ENCODE measurements around the gene KRTAP5-5. TPM values are rescaled to one million over a fixed set of nuclear protein-coding genes. Genes with fewer than 3 reads are reported as not detected.
"Not testable (repeated sequence)": the region's sequence is repeated elsewhere in the genome, so short reads cannot be mapped to it uniquely, and the experiment has no call there.

Gene KRTAP5-5
- total RNA-seq, 4 donors from 2014 or later: 2.5 TPM; not detected in 3

DNA sequence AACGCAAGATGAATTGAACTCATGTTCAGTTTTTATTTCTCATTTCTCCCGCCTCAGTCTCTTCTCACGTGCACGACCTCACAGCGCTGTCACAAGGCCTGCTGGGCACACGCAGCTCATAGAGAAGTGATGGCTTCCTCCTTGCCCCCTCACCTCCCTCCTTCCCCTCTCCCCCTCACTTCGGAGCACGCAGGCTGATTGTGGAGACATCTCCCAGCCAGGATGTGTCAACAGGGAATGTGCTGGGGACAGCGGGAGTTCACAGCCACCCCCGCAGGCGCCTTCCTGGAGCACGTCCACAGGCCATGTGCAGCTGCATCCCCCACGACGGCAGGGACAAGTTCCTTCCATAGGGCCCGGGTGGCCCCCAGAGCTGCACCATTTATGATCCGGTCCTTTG, 38.3 kb downstream of the KRTAP5-5 start:
- TF ChIP-seq POLR2A (IDR thresholded peaks at IDR 0.05): no peak
- TF ChIP-seq, protein P1, sequence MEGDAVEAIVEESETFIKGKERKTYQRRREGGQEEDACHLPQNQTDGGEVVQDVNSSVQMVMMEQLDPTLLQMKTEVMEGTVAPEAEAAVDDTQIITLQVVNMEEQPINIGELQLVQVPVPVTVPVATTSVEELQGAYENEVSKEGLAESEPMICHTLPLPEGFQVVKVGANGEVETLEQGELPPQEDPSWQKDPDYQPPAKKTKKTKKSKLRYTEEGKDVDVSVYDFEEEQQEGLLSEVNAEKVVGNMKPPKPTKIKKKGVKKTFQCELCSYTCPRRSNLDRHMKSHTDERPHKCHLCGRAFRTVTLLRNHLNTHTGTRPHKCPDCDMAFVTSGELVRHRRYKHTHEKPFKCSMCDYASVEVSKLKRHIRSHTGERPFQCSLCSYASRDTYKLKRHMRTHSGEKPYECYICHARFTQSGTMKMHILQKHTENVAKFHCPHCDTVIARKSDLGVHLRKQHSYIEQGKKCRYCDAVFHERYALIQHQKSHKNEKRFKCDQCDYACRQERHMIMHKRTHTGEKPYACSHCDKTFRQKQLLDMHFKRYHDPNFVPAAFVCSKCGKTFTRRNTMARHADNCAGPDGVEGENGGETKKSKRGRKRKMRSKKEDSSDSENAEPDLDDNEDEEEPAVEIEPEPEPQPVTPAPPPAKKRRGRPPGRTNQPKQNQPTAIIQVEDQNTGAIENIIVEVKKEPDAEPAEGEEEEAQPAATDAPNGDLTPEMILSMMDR (IDR thresholded peaks at IDR 0.05): no peak
- 48 to 51% methylated on average over 11 to 16 of the region's 16 CpGs for WGBS, 2 donors
- DNase-seq (ENCODE audit: low spot score in 2 of 2): peak in 1 of 2 donors; percentile 77
- no peak overlapping the region for H3K4me3 ChIP-seq (ENCODE audit: low read depth, poor library complexity, severe bottlenecking)
- intact Hi-C loops (cut with DNase I; ENCODE audit: low total_unique reads): loop anchor here (2.0 kb wide), 1 partner anchor 17 kb away; no protein-coding TSS in a partner anchor

DNA sequence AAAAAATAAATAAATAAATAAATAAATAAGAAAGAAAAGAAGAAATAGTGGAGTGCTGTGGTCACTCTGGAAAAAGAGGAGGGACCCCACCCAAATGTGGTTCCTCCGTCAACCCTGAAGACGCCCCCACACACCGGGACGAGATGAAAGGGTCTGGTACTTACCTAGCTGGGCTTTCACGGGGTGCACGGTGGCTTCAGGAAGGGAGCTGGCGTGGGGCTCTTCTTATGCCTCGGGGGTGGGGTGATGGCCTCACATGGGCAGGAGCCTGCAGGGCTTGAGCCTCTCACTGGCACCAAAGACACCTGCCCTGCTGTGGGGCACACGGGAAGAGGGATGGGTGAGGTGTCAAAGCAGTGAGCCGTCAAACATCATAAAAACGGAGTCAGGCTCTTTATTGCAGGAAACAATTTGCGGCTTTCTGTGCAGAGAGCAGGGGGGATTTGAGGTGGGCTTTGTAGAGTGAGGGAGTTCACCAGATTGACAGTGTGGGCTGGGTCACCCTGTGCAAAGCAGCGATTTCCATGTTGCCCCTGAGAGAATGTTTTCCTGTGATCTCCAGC, 39.4 kb downstream of the KRTAP5-5 start:
- intact Hi-C loops (cut with DNase I; ENCODE audit: low total_unique reads): no loop called here
- peak in 1 of 2 donors; percentile 73 for DNase-seq (ENCODE audit: low spot score in 2 of 2)
- no peak overlapping the region for H3K4me3 ChIP-seq (ENCODE audit: low read depth, poor library complexity, severe bottlenecking)
- TF ChIP-seq POLR2A (IDR thresholded peaks at IDR 0.05): no peak
- TF ChIP-seq, protein P1 (IDR thresholded peaks at IDR 0.05): no peak
- 53 to 66% methylated on average over 13 of the region's 13 CpGs for WGBS, 2 donors

DNA sequence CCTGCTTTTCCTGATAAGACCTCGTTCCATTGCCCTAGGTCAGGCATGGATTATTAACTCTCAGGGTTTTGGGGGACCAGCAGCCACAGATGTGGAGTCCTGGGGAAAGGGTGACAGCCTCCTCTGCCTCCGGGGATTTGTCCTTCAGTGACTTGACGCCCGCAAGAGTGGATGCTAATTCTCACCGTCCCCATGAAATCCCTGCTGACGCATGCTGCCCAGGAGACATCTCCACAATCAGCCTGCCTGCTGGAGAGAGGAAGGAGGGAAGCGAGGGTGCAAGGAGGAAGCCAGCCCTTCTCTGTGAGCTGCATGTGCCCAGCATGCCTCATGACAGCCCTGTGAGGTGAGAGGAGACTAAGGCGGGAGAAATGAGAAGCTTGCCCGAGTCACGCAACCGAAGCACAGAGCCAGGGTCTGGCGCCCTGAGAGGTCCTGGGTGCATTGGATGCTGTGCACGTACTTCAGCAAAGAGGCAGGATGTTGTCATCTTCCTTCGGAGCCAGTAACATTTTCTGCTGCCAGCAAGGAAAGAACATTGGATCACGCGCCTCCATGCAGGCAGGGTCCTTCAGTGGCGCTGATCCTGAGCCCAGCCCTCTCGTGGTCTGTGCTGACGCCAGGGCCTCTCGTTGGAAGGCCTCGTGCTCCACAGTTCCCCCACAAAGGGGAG, 40.1 kb downstream of the KRTAP5-5 start:
- 50 to 54% methylated on average over 21 of the region's 21 CpGs for WGBS, 2 donors
- DNase-seq (ENCODE audit: low spot score in 2 of 2): peak in 1 of 2 donors; percentile 78
- no peak overlapping the region for H3K4me3 ChIP-seq (ENCODE audit: low read depth, poor library complexity, severe bottlenecking)
- TF ChIP-seq POLR2A (IDR thresholded peaks at IDR 0.05): no peak
- TF ChIP-seq, protein P1 (IDR thresholded peaks at IDR 0.05): no peak
- intact Hi-C loops (cut with DNase I; ENCODE audit: low total_unique reads): no loop called here

DNA sequence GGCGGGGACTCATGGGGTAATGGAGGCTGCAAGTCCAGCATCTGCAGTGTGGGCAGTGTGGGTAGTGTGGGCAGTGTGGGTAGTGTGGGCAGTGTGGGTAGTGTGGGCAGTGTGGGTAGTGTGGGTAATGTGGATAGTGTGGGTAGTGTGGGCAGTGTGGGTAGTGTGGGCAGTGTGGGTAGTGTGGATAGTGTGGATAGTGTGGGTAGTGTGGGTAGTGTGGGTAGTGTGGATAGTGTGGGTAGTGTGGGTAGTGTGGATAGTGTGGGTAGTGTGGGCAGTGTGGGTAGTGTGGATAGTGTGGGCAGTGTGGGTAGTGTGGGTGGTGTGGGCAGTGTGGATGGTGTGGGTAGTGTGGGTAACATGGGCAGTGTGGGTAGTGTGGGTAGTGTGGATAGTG, 40.9 kb downstream of the KRTAP5-5 start:
- H3K4me3 ChIP-seq (ENCODE audit: low read depth, poor library complexity, severe bottlenecking); intact Hi-C loops (cut with DNase I; ENCODE audit: low total_unique reads); DNase-seq (ENCODE audit: low spot score in 2 of 2): not testable (repeated sequence)
- 83 to 92% methylated on average over 1 of the region's 1 CpG for WGBS, 2 donors

DNA sequence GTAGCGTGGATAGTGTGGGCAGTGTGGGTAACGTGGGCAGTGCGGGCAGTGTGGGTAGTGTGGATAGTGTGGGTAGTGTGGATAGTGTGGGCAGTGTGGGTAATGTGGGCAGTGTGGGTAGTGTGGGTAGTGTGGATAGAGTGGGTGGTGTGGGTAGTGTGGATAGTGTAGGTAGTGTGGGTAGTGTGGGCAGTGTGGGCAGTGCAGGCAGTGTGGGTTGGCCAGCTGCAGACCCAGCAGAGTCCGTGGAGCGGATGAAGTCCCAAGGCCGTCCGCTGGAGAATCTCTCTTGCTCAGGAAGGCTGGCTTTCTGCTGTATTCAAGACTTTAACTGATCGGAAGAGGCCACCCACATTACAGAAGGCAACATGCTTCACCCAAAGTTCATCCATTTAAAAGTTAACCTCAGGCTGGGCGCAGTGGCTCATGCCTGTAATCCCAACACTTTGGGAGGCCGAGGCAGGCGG, 41.4 kb downstream of the KRTAP5-5 start:
- DNase-seq (ENCODE audit: low spot score in 2 of 2): peak in 1 of 2 donors; percentile 57
- no peak for TF ChIP-seq POLR2A (IDR thresholded peaks at IDR 0.05)
- TF ChIP-seq, protein P1 (IDR thresholded peaks at IDR 0.05): no peak
- intact Hi-C loops (cut with DNase I; ENCODE audit: low total_unique reads): no loop called here
- H3K4me3 ChIP-seq (ENCODE audit: low read depth, poor library complexity, severe bottlenecking): no peak overlapping the region
- 85% methylated on average over 11 of the region's 11 CpGs for WGBS, 2 donors

DNA sequence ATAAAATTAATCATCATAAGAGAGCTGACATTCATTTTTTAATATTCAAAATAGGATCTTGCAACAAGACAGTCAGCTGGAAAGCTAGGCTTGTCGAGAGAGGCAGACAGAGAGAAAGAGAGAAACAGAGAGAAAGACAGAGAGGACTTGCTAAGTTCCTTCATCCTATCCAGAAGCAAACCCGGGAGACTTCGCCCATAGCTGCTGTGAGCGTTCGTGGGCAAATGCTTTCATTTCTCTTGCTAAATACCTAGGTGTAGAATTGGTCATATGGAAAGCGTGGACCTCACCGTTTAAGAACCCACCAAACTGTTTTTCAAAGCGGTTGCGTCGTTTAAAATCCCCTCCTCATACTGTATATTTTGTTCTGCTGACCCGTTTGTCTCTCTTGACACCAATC, 42.1 kb downstream of the KRTAP5-5 start:
- TF ChIP-seq, protein P1 (IDR thresholded peaks at IDR 0.05): no peak
- TF ChIP-seq POLR2A (IDR thresholded peaks at IDR 0.05): no peak
- no peak overlapping the region for H3K4me3 ChIP-seq (ENCODE audit: low read depth, poor library complexity, severe bottlenecking)
- DNase-seq (ENCODE audit: low spot score in 2 of 2): peak in 1 of 2 donors; percentile 56
- intact Hi-C loops (cut with DNase I; ENCODE audit: low total_unique reads): no loop called here
- 74 to 75% methylated on average over 11 of the region's 11 CpGs for WGBS, 2 donors

All from lower leg skin (tissue), 4 donors.